ENCODE data around the gene COL12A1. TPM values are rescaled to one million over a fixed set of nuclear protein-coding genes. Genes with fewer than 3 reads are reported as not detected.

Gene COL12A1
- total and polyA plus RNA-seq, 9 of the 15 experiments (the other 6 are each of a cell fraction or from before 2014, with no cell fraction given): 0.11 TPM; not detected in 8

DNA sequence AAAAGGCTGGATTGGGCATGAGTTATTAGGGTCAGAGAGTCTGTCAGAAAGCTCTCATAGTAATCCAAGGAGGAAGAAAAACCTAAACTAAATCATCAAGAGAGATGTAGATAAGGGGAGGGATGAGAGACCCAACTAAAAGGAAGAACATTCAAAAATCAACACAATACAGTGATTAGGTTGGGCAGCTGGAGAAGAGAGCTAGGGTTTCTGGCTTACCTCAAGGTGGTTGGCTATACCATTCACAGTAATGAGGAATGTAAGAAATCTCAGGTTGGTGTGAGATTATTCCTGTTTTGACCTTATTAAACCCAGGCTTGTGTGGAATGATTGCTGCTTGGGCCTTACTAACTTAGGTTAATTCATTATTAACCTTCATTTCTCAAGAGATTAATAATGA, 44.0 kb upstream of the COL12A1 start (continued):
- TF ChIP-seq, protein P1, sequence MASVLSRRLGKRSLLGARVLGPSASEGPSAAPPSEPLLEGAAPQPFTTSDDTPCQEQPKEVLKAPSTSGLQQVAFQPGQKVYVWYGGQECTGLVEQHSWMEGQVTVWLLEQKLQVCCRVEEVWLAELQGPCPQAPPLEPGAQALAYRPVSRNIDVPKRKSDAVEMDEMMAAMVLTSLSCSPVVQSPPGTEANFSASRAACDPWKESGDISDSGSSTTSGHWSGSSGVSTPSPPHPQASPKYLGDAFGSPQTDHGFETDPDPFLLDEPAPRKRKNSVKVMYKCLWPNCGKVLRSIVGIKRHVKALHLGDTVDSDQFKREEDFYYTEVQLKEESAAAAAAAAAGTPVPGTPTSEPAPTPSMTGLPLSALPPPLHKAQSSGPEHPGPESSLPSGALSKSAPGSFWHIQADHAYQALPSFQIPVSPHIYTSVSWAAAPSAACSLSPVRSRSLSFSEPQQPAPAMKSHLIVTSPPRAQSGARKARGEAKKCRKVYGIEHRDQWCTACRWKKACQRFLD (CRISPR knock-in tag; IDR thresholded peaks at IDR 0.05): no peak
- TF ChIP-seq CXXC5 (CRISPR knock-in tag; IDR thresholded peaks at IDR 0.05) (no peak), FOXA3 (CRISPR knock-in tag; conservative IDR thresholded peaks at IDR 0.05 in 1 of 2, IDR thresholded peaks at IDR 0.05 in 1 of 2) (no peak)

DNA sequence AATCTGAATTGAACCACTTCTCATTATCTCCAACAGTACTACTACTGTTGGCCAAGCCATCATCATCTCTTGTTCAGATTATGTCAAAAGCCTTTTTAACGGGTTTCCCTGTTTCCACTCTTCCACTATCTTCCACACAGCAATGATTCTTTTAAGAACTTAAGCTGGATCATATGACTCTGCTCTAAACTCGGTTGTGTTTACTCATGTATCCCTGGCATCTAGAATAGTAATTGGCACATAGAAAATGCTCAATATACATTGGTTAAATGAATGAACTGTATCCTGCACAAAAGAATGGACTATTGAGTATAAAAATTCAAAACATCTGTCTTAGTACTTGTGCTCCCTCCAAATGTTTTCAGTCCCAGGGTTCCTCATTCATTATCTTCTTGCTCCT, 40.5 kb upstream of the COL12A1 start:
- POLR2A ChIA-PET: no interaction called here
- Histone ChIP-seq H3K36me3 (ENCODE audit: control insufficient read depth, insufficient read depth, low read length) (peaks cover 2% of the 10 kb centered on the region; the same call in 2 of the 3 replicates), H3K4me3 (no peak overlapping the region), H4K20me1 (replicated peaks; ENCODE audit: control insufficient read depth, insufficient read depth, low read length) (0 out of 2 replicates have a peak, but pooled peaks cover 4% of the 10 kb centered on the region), H3K79me2 (ENCODE audit: control insufficient read depth, insufficient read depth, low read length) (peaks cover 27% of the 10 kb centered on the region), H3K27ac (ENCODE audit: extremely low read depth, low read depth, low read length) (no peak overlapping the region), H3K4me1 (replicated peaks in 1 of 2; ENCODE audit: control insufficient read depth in 2 of 2, insufficient read depth in 2 of 2, low read length in 2 of 2) (peaks cover 4 to 5% of the 10 kb centered on the region in 2 experiments; a peak in 2 of 5 replicates), H3K9me3 (replicated peaks; ENCODE audit: control insufficient read depth, insufficient read depth, low read depth, low read length) (peaks cover 6% of the 10 kb centered on the region), H3K9me1 (ENCODE audit: control insufficient read depth, insufficient read depth, low read length) (no peaks in the 10 kb centered on the region), H3K4me2 (ENCODE audit: insufficient read depth, low read length) (no peak overlapping the region), H3K27me3 (ENCODE audit: control insufficient read depth in 2 of 2, insufficient read depth in 2 of 2, low read length in 2 of 2) (no peaks in the 10 kb centered on the region), H3K9ac (ENCODE audit: insufficient read depth in 1 of 2, low read depth in 2 of 2, low read length in 2 of 2) (no peak overlapping the region), H2AFZ (ENCODE audit: low read depth, low read length) (no peak overlapping the region)
- CTCF ChIA-PET (ENCODE audit: low intra/inter-chr PET ratio): interaction anchor here (0.7 kb wide), 1 partner anchor 21 kb away, joined by 3 read pairs; no protein-coding TSS in a partner anchor
- FAIRE-seq: no peak
- in situ Hi-C loops (cut with MboI) (no loop called here), intact Hi-C loops (cut with micrococcal nuclease) (no loop called here)
- no peak for ATAC-seq
- no peak for DNase-seq (ENCODE audit: extremely low read depth in 1 of 4, low spot score in 3 of 4)
- 6% methylated on average over 2 of the region's 2 CpGs for WGBS (ENCODE audit: insufficient coverage, low coverage, missing lambda C conversion rate)
- BruUV-seq (replicated peaks): no TSS peak
- TF ChIP-seq MBD2 (IDR thresholded peaks at IDR 0.05; ENCODE audit: borderline replicate concordance, low read depth): no peak
- TF ChIP-seq OTX1 (CRISPR knock-in tag; IDR thresholded peaks at IDR 0.05): no peak
- TF ChIP-seq JUN (IDR thresholded peaks at IDR 0.05; ENCODE audit: borderline replicate concordance, low read depth, low read length): no peak
- TF ChIP-seq JUN (CRISPR knock-in tag; IDR thresholded peaks at IDR 0.05; ENCODE audit: borderline replicate concordance): no peak
- no peak for TF ChIP-seq SMARCE1 (IDR thresholded peaks at IDR 0.05)
- no peak for TF ChIP-seq GABPB2 (CRISPR knock-in tag; conservative IDR thresholded peaks at IDR 0.05)
- TF ChIP-seq, protein P2, sequence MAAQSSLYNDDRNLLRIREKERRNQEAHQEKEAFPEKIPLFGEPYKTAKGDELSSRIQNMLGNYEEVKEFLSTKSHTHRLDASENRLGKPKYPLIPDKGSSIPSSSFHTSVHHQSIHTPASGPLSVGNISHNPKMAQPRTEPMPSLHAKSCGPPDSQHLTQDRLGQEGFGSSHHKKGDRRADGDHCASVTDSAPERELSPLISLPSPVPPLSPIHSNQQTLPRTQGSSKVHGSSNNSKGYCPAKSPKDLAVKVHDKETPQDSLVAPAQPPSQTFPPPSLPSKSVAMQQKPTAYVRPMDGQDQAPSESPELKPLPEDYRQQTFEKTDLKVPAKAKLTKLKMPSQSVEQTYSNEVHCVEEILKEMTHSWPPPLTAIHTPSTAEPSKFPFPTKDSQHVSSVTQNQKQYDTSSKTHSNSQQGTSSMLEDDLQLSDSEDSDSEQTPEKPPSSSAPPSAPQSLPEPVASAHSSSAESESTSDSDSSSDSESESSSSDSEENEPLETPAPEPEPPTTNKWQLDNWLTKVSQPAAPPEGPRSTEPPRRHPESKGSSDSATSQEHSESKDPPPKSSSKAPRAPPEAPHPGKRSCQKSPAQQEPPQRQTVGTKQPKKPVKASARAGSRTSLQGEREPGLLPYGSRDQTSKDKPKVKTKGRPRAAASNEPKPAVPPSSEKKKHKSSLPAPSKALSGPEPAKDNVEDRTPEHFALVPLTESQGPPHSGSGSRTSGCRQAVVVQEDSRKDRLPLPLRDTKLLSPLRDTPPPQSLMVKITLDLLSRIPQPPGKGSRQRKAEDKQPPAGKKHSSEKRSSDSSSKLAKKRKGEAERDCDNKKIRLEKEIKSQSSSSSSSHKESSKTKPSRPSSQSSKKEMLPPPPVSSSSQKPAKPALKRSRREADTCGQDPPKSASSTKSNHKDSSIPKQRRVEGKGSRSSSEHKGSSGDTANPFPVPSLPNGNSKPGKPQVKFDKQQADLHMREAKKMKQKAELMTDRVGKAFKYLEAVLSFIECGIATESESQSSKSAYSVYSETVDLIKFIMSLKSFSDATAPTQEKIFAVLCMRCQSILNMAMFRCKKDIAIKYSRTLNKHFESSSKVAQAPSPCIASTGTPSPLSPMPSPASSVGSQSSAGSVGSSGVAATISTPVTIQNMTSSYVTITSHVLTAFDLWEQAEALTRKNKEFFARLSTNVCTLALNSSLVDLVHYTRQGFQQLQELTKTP (IDR thresholded peaks at IDR 0.05; ENCODE audit: low read depth in 1 of 2, partially characterized antibody in 2 of 2): no peak
- no peak for TF ChIP-seq ZNF766 (CRISPR knock-in tag; conservative IDR thresholded peaks at IDR 0.05)
- no peak for TF ChIP-seq PHB (CRISPR knock-in tag; IDR thresholded peaks at IDR 0.05)
- no peak for TF ChIP-seq CREM (IDR thresholded peaks at IDR 0.05; ENCODE audit: low read depth)
- TF ChIP-seq, protein P3, sequence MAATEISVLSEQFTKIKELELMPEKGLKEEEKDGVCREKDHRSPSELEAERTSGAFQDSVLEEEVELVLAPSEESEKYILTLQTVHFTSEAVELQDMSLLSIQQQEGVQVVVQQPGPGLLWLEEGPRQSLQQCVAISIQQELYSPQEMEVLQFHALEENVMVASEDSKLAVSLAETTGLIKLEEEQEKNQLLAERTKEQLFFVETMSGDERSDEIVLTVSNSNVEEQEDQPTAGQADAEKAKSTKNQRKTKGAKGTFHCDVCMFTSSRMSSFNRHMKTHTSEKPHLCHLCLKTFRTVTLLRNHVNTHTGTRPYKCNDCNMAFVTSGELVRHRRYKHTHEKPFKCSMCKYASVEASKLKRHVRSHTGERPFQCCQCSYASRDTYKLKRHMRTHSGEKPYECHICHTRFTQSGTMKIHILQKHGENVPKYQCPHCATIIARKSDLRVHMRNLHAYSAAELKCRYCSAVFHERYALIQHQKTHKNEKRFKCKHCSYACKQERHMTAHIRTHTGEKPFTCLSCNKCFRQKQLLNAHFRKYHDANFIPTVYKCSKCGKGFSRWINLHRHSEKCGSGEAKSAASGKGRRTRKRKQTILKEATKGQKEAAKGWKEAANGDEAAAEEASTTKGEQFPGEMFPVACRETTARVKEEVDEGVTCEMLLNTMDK (IDR thresholded peaks at IDR 0.05; ENCODE audit: borderline replicate concordance, insufficient read depth, low read depth, low read length, poor library complexity, severe bottlenecking): no peak
- no peak for TF ChIP-seq MTA2 (IDR thresholded peaks at IDR 0.05; ENCODE audit: low read depth)

Data from K562 (cell line).